OCI-LY7 (cell line): ENCODE measurements around the gene SLC50A1. TPM values are rescaled to one million over a fixed set of nuclear protein-coding genes. Genes with fewer than 3 reads are reported as not detected.

Experiments used
- BruUV-seq: library from RNA; stranded (reverse); fragments of 400-500 nt; replicated peaks from 2 replicates; lab custom pipeline; 2021; lab: Mats Ljungman, UMichigan
- CTCF ChIA-PET: fragments of 300-600 bp; sonication (Branson Sonifier 250); formaldehyde crosslinking; loops from one replicate; lab custom pipeline; 2022; ENCODE audit warnings: antibody characterized with exemption; ENCODE audit not compliant: unreplicated experiment; lab: Charles Lee
- POLR2A ChIA-PET: fragments of 300-600 bp; sonication (Branson Sonifier 250); formaldehyde crosslinking; loops from one replicate; lab custom pipeline; 2022; ENCODE audit warnings: antibody characterized with exemption; lab: Charles Lee
- DNase-seq: peaks from one replicate; pipeline ENCODE4 v3.0.0-alpha.2; 2015; ENCODE audit warnings: low spot score
- H2AFZ ChIP-seq: fragments of 200-600 bp; sonication (generic), shearing (Covaris generic); 2 replicates; pipeline ENCODE4 v1.6.1; 2014; ENCODE audit warnings: mild to moderate bottlenecking, antibody characterized with exemption, low read length, moderate library complexity
- H3K27ac ChIP-seq: fragments of 200-600 bp; sonication (generic); 2 replicates; pipeline ENCODE4 v1.5.1; 2014; ENCODE audit warnings: mixed run types, low read depth, mild to moderate bottlenecking, moderate library complexity, low read length, inconsistent platforms; ENCODE audit not compliant: poor library complexity, severe bottlenecking
- H3K36me3 ChIP-seq: fragments of 200-600 bp; sonication (generic); 2 replicates; pipeline ENCODE4 v1.6.1; 2014; ENCODE audit warnings: mild to moderate bottlenecking, antibody characterized with exemption, low read length, moderate library complexity, mixed read lengths; ENCODE audit not compliant: insufficient read depth
- H3K4me1 ChIP-seq: fragments of 200-600 bp; sonication (generic); 2 replicates; pipeline ENCODE4 v1.5.1; 2014; ENCODE audit warnings: mild to moderate bottlenecking, low read length; ENCODE audit not compliant: insufficient read depth, poor library complexity, severe bottlenecking
- H3K4me2 ChIP-seq: fragments of 200-600 bp; sonication (generic); 2 replicates; pipeline ENCODE4 v1.6.1; 2014; ENCODE audit warnings: mild to moderate bottlenecking, low read length
- H3K4me3 ChIP-seq: fragments of 200-600 bp; sonication (generic); 2 replicates; pipeline ENCODE4 v1.5.1; 2014; ENCODE audit warnings: mild to moderate bottlenecking, low read depth, low read length; ENCODE audit not compliant: poor library complexity, severe bottlenecking
- H3K79me2 ChIP-seq: fragments of 200-600 bp; sonication (generic); 2 replicates; pipeline ENCODE4 v1.6.1; 2016; ENCODE audit warnings: low read depth, mild to moderate bottlenecking, low read length, moderate library complexity, mixed read lengths; ENCODE audit not compliant: insufficient read depth
- H3K9me2 ChIP-seq: fragments of 200-600 bp; sonication (generic); 2 replicates; pipeline ENCODE4 v1.6.1; 2016; ENCODE audit warnings: mild to moderate bottlenecking, low read length, mixed read lengths; ENCODE audit not compliant: insufficient read depth
- H3K9me3 ChIP-seq: fragments of 200-600 bp; sonication (generic); 2 replicates; pipeline ENCODE4 v1.6.1; 2014; ENCODE audit warnings: mild to moderate bottlenecking, mixed run types, low read length, mixed read lengths
- H4K20me1 ChIP-seq: fragments of 200-600 bp; sonication (generic); 2 replicates; pipeline ENCODE4 v1.6.1; 2014; ENCODE audit warnings: mild to moderate bottlenecking, antibody characterized with exemption, low read length, moderate library complexity, mixed read lengths; ENCODE audit not compliant: insufficient read depth
- CTCF ChIP-seq: fragments of 200-600 bp; sonication (generic); conservative IDR thresholded peaks from 2 replicates; pipeline ENCODE4 v1.5.1; 2014; ENCODE audit warnings: mild to moderate bottlenecking, antibody characterized with exemption, low read length, moderate library complexity, mixed read lengths
- EZH2phosphoT487 ChIP-seq: fragments of 200-600 bp; sonication (generic); IDR thresholded peaks from 2 replicates; pipeline ENCODE4 v1.6.1; 2018; ENCODE audit warnings: low read depth, borderline replicate concordance, mild to moderate bottlenecking, mixed run types, antibody characterized with exemption, low read length, moderate library complexity, mixed read lengths
- intact Hi-C: fragments of 100-400 bp; cut with micrococcal nuclease; formaldehyde crosslinking; loops from one replicate; pipeline ENCODE4 v1.10.0; 2022; ENCODE audit not compliant: unreplicated experiment
- total RNA-seq, 2 experiments: library from RNA; depleted of rRNA in 1 of 2; stranded (reverse); fragments of >200 nt in 1 of 2; shearing (Covaris generic) in 1 of 2; gene quantifications; 2 replicates each; pipeline ENCODE4 v1.2.3, GENCODE V29; 2014 to 2022

SLC50A1 gene
- total RNA-seq, 2 experiments from 2014 or later: 12.3 to 46.1 TPM

DNA sequence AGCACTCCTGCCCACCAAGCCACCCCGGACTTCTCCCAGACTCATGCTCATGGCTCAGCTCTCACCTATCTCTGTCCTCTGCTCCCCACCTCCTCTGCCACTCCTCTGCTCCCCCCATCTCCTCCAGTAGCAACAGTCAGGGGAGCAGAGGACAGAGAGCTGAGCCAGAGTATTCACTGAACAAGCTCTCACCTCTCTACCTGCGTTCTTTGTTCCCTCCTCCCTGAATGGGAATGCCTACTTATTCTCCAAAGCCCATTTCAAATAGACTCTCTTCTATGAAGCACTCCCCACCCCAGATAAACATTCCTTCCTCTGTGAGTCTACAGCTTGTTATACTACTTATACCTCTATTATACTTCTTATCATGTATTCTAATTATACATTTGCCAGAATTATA lies 14.4 kb upstream of the SLC50A1 start:
- Histone ChIP-seq H3K9me2 (no peaks in the 10 kb centered on the region), H4K20me1 (no peaks in the 10 kb centered on the region), H3K79me2 (no peaks in the 10 kb centered on the region), H3K9me3 (no peaks in the 10 kb centered on the region), H3K4me2 (no peak overlapping the region), H3K27ac (no peak overlapping the region), H3K4me1 (no peaks in the 10 kb centered on the region), H2AFZ (no peak overlapping the region), H3K36me3 (no peaks in the 10 kb centered on the region), H3K4me3 (no peak overlapping the region)
- no TSS peak for BruUV-seq
- no peak for TF ChIP-seq EZH2phosphoT487
- no peak for TF ChIP-seq CTCF
- intact Hi-C loops: no loop called here
- POLR2A ChIA-PET: interaction anchor here (0.6 to 0.7 kb wide), 2 partner anchors 22 to 24 kb away, joined by 3 read pairs; no protein-coding TSS in a partner anchor
- DNase-seq: no peak
- CTCF ChIA-PET: no interaction called here

DNA sequence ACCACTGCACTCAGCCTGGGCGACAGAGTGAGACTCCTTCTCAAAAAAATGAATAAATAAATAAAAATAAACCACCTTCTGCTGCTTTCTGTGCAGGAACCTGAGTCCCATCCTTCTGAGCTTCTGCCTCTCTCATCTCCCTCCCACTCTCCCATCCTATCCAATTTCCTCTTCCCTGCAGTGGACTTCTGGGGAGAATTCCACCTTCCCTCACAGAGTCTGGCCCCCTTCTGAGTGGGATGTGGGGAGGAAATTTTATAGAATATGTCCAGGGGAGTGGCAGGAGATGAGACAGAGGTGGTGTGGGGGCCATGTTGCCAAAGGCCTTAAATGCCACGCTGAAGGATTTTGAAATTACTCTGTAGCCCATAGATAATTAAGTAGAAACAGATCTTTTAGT lies 13.3 kb upstream of the SLC50A1 start:
- no peak overlapping the region for H3K27ac ChIP-seq
- intact Hi-C loops: no loop called here
- no peak overlapping the region for H2AFZ ChIP-seq
- no peaks in the 10 kb centered on the region for H3K9me3 ChIP-seq
- H3K4me2 ChIP-seq: no peak overlapping the region
- H4K20me1 ChIP-seq: no peaks in the 10 kb centered on the region
- no peaks in the 10 kb centered on the region for H3K4me1 ChIP-seq
- H3K79me2 ChIP-seq: no peaks in the 10 kb centered on the region
- ChIA-PET CTCF (no interaction called here), POLR2A (interaction anchor here (0.6 kb wide), 1 partner anchor 139 kb away, joined by 3 read pairs; the partner anchor contains the start of gene FLAD1)
- TF ChIP-seq EZH2phosphoT487 (no peak), CTCF (no peak)
- H3K9me2 ChIP-seq: no peaks in the 10 kb centered on the region
- BruUV-seq: no TSS peak
- no peak for DNase-seq
- no peaks in the 10 kb centered on the region for H3K36me3 ChIP-seq
- no peak overlapping the region for H3K4me3 ChIP-seq

- no peak overlapping the region for H3K4me3 ChIP-seq
- CTCF ChIA-PET: no interaction called here
- H3K9me2 ChIP-seq: no peaks in the 10 kb centered on the region
- intact Hi-C loops: no loop called here
- H3K4me1 ChIP-seq: peaks cover 4% of the 10 kb centered on the region
- TF ChIP-seq CTCF (no peak), EZH2phosphoT487 (no peak)
- no TSS peak for BruUV-seq
- H3K4me2 ChIP-seq: no peak overlapping the region
- H3K36me3 ChIP-seq: no peaks in the 10 kb centered on the region
- no peaks in the 10 kb centered on the region for H3K79me2 ChIP-seq
- POLR2A ChIA-PET: no interaction called here
- H4K20me1 ChIP-seq: no peaks in the 10 kb centered on the region
- no peaks in the 10 kb centered on the region for H3K9me3 ChIP-seq
- H3K27ac ChIP-seq: no peak overlapping the region
- H2AFZ ChIP-seq: no peak overlapping the region
- no peak for DNase-seq
Observed at GRCh38 chr1:155123801-155124200, 11.9 kb upstream of the SLC50A1 start.
